H1 (cell line): ENCODE results near the gene ACTR1A. TPM values are rescaled to one million over a fixed set of nuclear protein-coding genes. Genes with fewer than 3 reads are reported as not detected.

Experiments used
- CTCF ChIA-PET: fragments of 300-600 bp; sonication (Branson Sonifier 250); formaldehyde crosslinking; loops from one replicate; lab custom pipeline; 2021; ENCODE audit not compliant: partially characterized antibody; lab: Charles Lee
- POLR2A ChIA-PET: fragments of 300-600 bp; sonication (Branson Sonifier 250); formaldehyde crosslinking; loops from one replicate; lab custom pipeline; 2021; ENCODE audit warnings: inconsistent platforms; ENCODE audit not compliant: partially characterized antibody; lab: Charles Lee
- DNase-seq, 2 experiments: peaks; one replicate each; pipeline versions ENCODE4 v3.0.0 to v3.0.0-alpha.2; 2010 to 2022; ENCODE audit warnings: low spot score in 2 of 2, low read depth in 1 of 2, mixed read lengths in 1 of 2
- FAIRE-seq: peaks from 2 replicates; lab custom pipeline; 2011; peaks lifted over from hg19 to GRCh38; lab: Jason Lieb, UNC
- H2AFZ ChIP-seq: 2 replicates; pipeline ENCODE4 v1.8.1; 2012; ENCODE audit warnings: low read length, inconsistent platforms
- H2AK5ac ChIP-seq: 2 replicates; pipeline ENCODE4 v1.6.1; 2013; ENCODE audit warnings: low read depth, low read length
- H2BK120ac ChIP-seq: replicated peaks from 2 replicates; pipeline ENCODE3; 2013; ENCODE audit warnings: low read depth, low read length, inconsistent platforms
- H2BK12ac ChIP-seq: 2 replicates; pipeline ENCODE4 v1.6.1; 2013; ENCODE audit warnings: low read depth, low read length
- H2BK15ac ChIP-seq: 2 replicates; pipeline ENCODE4 v1.6.1; 2013; ENCODE audit warnings: low read length
- H2BK20ac ChIP-seq: 2 replicates; pipeline ENCODE4 v1.6.1; 2013; ENCODE audit warnings: low read length
- H2BK5ac ChIP-seq: 2 replicates; pipeline ENCODE4 v1.6.1; 2013; ENCODE audit warnings: low read depth, low read length
- H3K14ac ChIP-seq: 2 replicates; pipeline ENCODE4 v1.6.1; 2013; ENCODE audit warnings: inconsistent platforms; ENCODE audit not compliant: insufficient read length
- H3K18ac ChIP-seq: 2 replicates; pipeline ENCODE4 v1.6.1; 2013; ENCODE audit warnings: low read length; ENCODE audit errors: extremely low read depth
- H3K23ac ChIP-seq: 2 replicates; pipeline ENCODE4 v1.6.1; 2013; ENCODE audit warnings: inconsistent platforms; ENCODE audit not compliant: insufficient read length
- H3K23me2 ChIP-seq: 2 replicates; pipeline ENCODE4 v1.6.1; 2013; ENCODE audit warnings: low read depth, low read length
- H3K27ac ChIP-seq: 2 replicates; pipeline ENCODE4 v1.6.1; 2011; ENCODE audit warnings: low read depth, low read length, inconsistent platforms
- H3K27me3 ChIP-seq, 4 experiments: replicated peaks in 1 of 4; 1 replicate in 1 of 4; 2 replicates in 3 of 4; pipeline versions ENCODE4 v1.6.1 to v1.8.1; 2011 to 2013; ENCODE audit warnings: low read length in 3 of 4, mild to moderate bottlenecking in 3 of 4, inconsistent platforms in 2 of 4, mixed read lengths in 2 of 4, moderate library complexity in 1 of 4; ENCODE audit not compliant: control insufficient read depth in 3 of 4, insufficient read depth in 3 of 4; ENCODE audit errors: extremely low read depth in 1 of 4
- H3K36me3 ChIP-seq, 4 experiments: 2 replicates each; pipeline versions ENCODE4 v1.6.1 to v1.8.1; 2011 to 2013; ENCODE audit warnings: mild to moderate bottlenecking in 4 of 4, low read length in 3 of 4, moderate library complexity in 2 of 4, control low read depth in 1 of 4, inconsistent platforms in 1 of 4; ENCODE audit not compliant: insufficient read depth in 4 of 4, control insufficient read depth in 2 of 4
- H3K4ac ChIP-seq: replicated peaks from 2 replicates; pipeline ENCODE3; 2013; ENCODE audit warnings: low read length, low read depth, mixed read lengths, inconsistent platforms; ENCODE audit not compliant: insufficient read length
- H3K4me1 ChIP-seq, 4 experiments: replicated peaks in 1 of 4; 1 replicate in 1 of 4; 2 replicates in 3 of 4; pipeline versions ENCODE4 v1.6.1 to v1.8.1; 2011 to 2013; ENCODE audit warnings: low read length in 3 of 4, inconsistent platforms in 2 of 4, mixed read lengths in 1 of 4; ENCODE audit not compliant: insufficient read depth in 4 of 4, control insufficient read depth in 3 of 4
- H3K4me2 ChIP-seq, 2 experiments: 2 replicates each; pipeline versions ENCODE4 v1.6.1 to v1.8.1; 2011 to 2013; ENCODE audit warnings: low read depth in 2 of 2, low read length in 2 of 2, control low read depth in 1 of 2, inconsistent platforms in 1 of 2, mild to moderate bottlenecking in 1 of 2; ENCODE audit not compliant: insufficient read depth in 1 of 2
- H3K4me3 ChIP-seq, 4 experiments: fragments of 200-600, 300-600 bp in 1 of 4; sonication (generic), shearing (Covaris generic), sonication (Bioruptor Twin) in 1 of 4; 2 replicates each; pipeline versions ENCODE4 v1.5.1 to v1.8.1; 2011 to 2016; ENCODE audit warnings: low read length in 4 of 4, low read depth in 3 of 4, control low read depth in 2 of 4, inconsistent platforms in 2 of 4, mild to moderate bottlenecking in 2 of 4, mixed read lengths in 1 of 4, moderate library complexity in 1 of 4; ENCODE audit not compliant: insufficient read depth in 2 of 4; ENCODE audit errors: extremely low read depth in 1 of 4
- H3K56ac ChIP-seq: replicated peaks from 2 replicates; pipeline ENCODE3; 2013; ENCODE audit warnings: low read depth, mild to moderate bottlenecking, mixed read lengths, low read length, inconsistent platforms; ENCODE audit not compliant: insufficient read length
- H3K79me1 ChIP-seq: 2 replicates; pipeline ENCODE4 v1.6.1; 2013; ENCODE audit warnings: low read depth, low read length, control low read depth
- H3K79me2 ChIP-seq, 2 experiments: 2 replicates each; pipeline versions ENCODE4 v1.6.1 to v1.8.1; 2012 to 2013; ENCODE audit warnings: low read length in 2 of 2, mild to moderate bottlenecking in 2 of 2, inconsistent platforms in 1 of 2; ENCODE audit not compliant: insufficient read depth in 2 of 2, control insufficient read depth in 1 of 2
- H3K9ac ChIP-seq, 4 experiments: replicated peaks in 1 of 4; 1 replicate in 1 of 4; 2 replicates in 3 of 4; pipeline versions ENCODE4 v1.6.1 to v1.8.1; 2011 to 2013; ENCODE audit warnings: low read depth in 3 of 4, low read length in 3 of 4, control low read depth in 2 of 4, mild to moderate bottlenecking in 2 of 4, moderate library complexity in 2 of 4, inconsistent platforms in 1 of 4; ENCODE audit errors: extremely low read depth in 1 of 4
- H3K9me3 ChIP-seq, 2 experiments: 2 replicates each; pipeline versions ENCODE4 v1.6.1 to v1.8.1; 2012 to 2013; ENCODE audit warnings: mild to moderate bottlenecking in 2 of 2, moderate library complexity in 2 of 2, control low read depth in 1 of 2, inconsistent platforms in 1 of 2, low read depth in 1 of 2, low read length in 1 of 2, mixed read lengths in 1 of 2; ENCODE audit not compliant: insufficient read depth in 2 of 2
- H4K20me1 ChIP-seq, 2 experiments: replicated peaks in 1 of 2; 2 replicates each; pipeline versions ENCODE3 to v1.8.1; 2011 to 2013; ENCODE audit warnings: inconsistent platforms in 2 of 2, low read length in 2 of 2, mild to moderate bottlenecking in 1 of 2; ENCODE audit not compliant: insufficient read depth in 2 of 2, control insufficient read depth in 1 of 2
- H4K5ac ChIP-seq: 2 replicates; pipeline ENCODE4 v1.6.1; 2013; ENCODE audit warnings: low read length, low read depth, mixed read lengths, inconsistent platforms; ENCODE audit not compliant: insufficient read length
- H4K8ac ChIP-seq: 2 replicates; pipeline ENCODE4 v1.8.0; 2013; ENCODE audit warnings: mild to moderate bottlenecking, moderate library complexity, low read length, inconsistent platforms; ENCODE audit not compliant: insufficient read depth; ENCODE audit errors: extremely low read depth
- H4K91ac ChIP-seq: replicated peaks from 2 replicates; pipeline ENCODE3; 2013; ENCODE audit warnings: low read length, mixed read lengths, inconsistent platforms; ENCODE audit not compliant: insufficient read length
- ASH2L ChIP-seq: fragments of 200-600, 300-600 bp; sonication (generic); IDR thresholded peaks from one replicate; pipeline ENCODE4 v1.7.1; 2017; ENCODE audit warnings: low read length
- CTBP2 ChIP-seq: IDR thresholded peaks from 2 replicates; pipeline ENCODE4 v1.7.0; 2011; ENCODE audit warnings: borderline replicate concordance, mild to moderate bottlenecking, moderate library complexity, mixed read lengths, low read length; ENCODE audit not compliant: insufficient read depth, insufficient read length
- GTF2F1 ChIP-seq: IDR thresholded peaks from 2 replicates; pipeline ENCODE4 v1.6.1; 2012; ENCODE audit warnings: low read depth, low read length, improper control_type of control experiment, borderline replicate concordance
- RFX5 ChIP-seq: IDR thresholded peaks from 2 replicates; pipeline ENCODE4 v1.6.1; 2011; ENCODE audit warnings: low read depth, low read length, improper control_type of control experiment, borderline replicate concordance
- WGBS, 2 experiments: shearing (Covaris generic) in 1 of 2; methylation state at CpG; one replicate each; pipeline versions ENCODE4 v1.1.6 to v1.1.7; 2013 to 2015; ENCODE audit warnings: low lambda C conversion rate in 2 of 2, mixed read lengths in 2 of 2, inconsistent platforms in 1 of 2, low coverage in 1 of 2, missing lambda C conversion rate in 1 of 2; ENCODE audit not compliant: insufficient replicate concordance in 2 of 2, insufficient coverage in 1 of 2, insufficient read length in 1 of 2; ENCODE audit errors: extremely low coverage in 1 of 2, missing lambda C conversion rate in 1 of 2; 5-methylcytosine and 5-hydroxymethylcytosine counted together
- polyA plus RNA-seq, 7 experiments: library from polyadenylated mRNA; depleted of rRNA in 3 of 7; stranded (reverse) in 5 of 7; unstranded in 2 of 7; fragments of >200 nt in 5 of 7; fragments of 200-250 nt in 2 of 7; gene quantifications; 1 replicate in 5 of 7; 2 replicates in 1 of 7; 4 replicates in 1 of 7; pipeline versions ENCODE4 v1.2.1 to v1.2.3, GENCODE V29; 2011 to 2013; ENCODE audit warnings: missing spikeins in 2 of 7, mixed read lengths in 2 of 7
- total RNA-seq: library from RNA; stranded (reverse); fragmentation: NEBNext Ultra II Directional; extraction: Animal tissue kit (Norgen Biotek cat#: 25700); gene quantifications from 2 replicates; pipeline ENCODE4 v1.2.1, GENCODE V29; 2021

ACTR1A gene
- total and polyA plus RNA-seq, 2 of the 8 experiments (the other 6 are each of a cell fraction or from before 2014, with no cell fraction given), result 78.6 to 86.3 TPM

DNA sequence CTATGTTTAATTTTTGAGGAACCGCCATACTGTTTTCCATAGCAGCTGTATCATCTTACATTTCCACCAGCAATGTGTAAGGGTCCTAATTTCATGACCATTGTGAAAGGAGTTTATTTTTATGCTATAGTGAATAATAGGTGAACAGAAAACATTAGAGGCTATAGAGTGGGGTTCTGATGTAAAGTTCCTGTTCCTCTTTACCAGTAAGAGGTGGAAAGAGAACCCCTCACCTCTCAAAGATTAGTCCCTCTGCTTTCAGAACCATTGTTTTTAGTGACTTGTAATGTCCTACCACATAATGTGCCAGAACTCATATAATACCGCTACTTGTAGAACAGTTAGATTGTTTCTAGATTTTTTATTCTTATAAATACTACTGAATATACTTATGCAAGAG is 35.4 kb upstream of the ACTR1A start:
- H3K18ac ChIP-seq, result no peak overlapping the region
- no peak for TF ChIP-seq GTF2F1
- no peak for TF ChIP-seq RFX5
- no peak for TF ChIP-seq CTBP2
- no peak for TF ChIP-seq ASH2L
- TF ChIP-seq, all 59 proteins: peak for 0
- no peak overlapping the region for H3K4ac ChIP-seq
- FAIRE-seq (no peak), DNase-seq (no peak)
- H2AK5ac ChIP-seq, result no peak overlapping the region
- no peak overlapping the region for H3K14ac ChIP-seq
- H3K79me1 ChIP-seq, result no peaks in the 10 kb centered on the region
- no peaks in the 10 kb centered on the region for H3K79me2 ChIP-seq
- no peak overlapping the region for H3K4me3 ChIP-seq
- H3K27ac ChIP-seq, result no peak overlapping the region
- H4K5ac ChIP-seq, result no peak overlapping the region
- H4K20me1 ChIP-seq, result peaks cover 2 to 4% of the 10 kb centered on the region in 2 experiments
- ChIA-PET CTCF (no interaction called here), POLR2A (interaction anchor here (1.0 kb wide), 1 partner anchor 10 kb away, joined by 3 read pairs; no protein-coding TSS in a partner anchor)
- no peak overlapping the region for H4K8ac ChIP-seq
- no peak overlapping the region for H2BK12ac ChIP-seq
- no peaks in the 10 kb centered on the region for H3K36me3 ChIP-seq
- no peaks in the 10 kb centered on the region for H3K9me3 ChIP-seq
- H2BK15ac ChIP-seq, result no peak overlapping the region
- H2BK5ac ChIP-seq, result no peak overlapping the region
- H3K4me2 ChIP-seq, result no peak overlapping the region
- no peaks in the 10 kb centered on the region for H3K23me2 ChIP-seq
- H3K23ac ChIP-seq, result no peak overlapping the region
- no peak overlapping the region for H2AFZ ChIP-seq
- no peak overlapping the region for H3K9ac ChIP-seq
- no peaks in the 10 kb centered on the region for H3K4me1 ChIP-seq
- 94% methylated on average over 2 of the region's 2 CpGs; no CpG with 5 or more reads in 1 of the 2 experiments for WGBS, 2 experiments
- H4K91ac ChIP-seq, result no peak overlapping the region
- H3K56ac ChIP-seq, result no peak overlapping the region
- H3K27me3 ChIP-seq, result no peaks in the 10 kb centered on the region
- no peak overlapping the region for H2BK20ac ChIP-seq
- no peak overlapping the region for H2BK120ac ChIP-seq
